WERI-Rb-1 (cell line): Measurements from ENCODE around the gene CIP2A.

Source experiments
- DNase-seq: peaks from one replicate; pipeline ENCODE4 v3.0.0-alpha.2; 2020
- H3K27ac ChIP-seq: fragments of 250-450 bp; sonication (Bioruptor Pico); 2 replicates; pipeline ENCODE4 v1.5.1; 2020; ENCODE audit warnings: mild to moderate bottlenecking, moderate library complexity
- H3K27me3 ChIP-seq: fragments of 250-450 bp; sonication (Bioruptor Pico); 2 replicates; pipeline ENCODE4 v1.5.1; 2021; ENCODE audit warnings: mild to moderate bottlenecking, low read depth, moderate library complexity; ENCODE audit not compliant: insufficient read depth, severe bottlenecking
- H3K36me3 ChIP-seq: fragments of 250-450 bp; sonication (Bioruptor Pico); 2 replicates; pipeline ENCODE4 v1.5.1; 2020; ENCODE audit warnings: mild to moderate bottlenecking, moderate library complexity
- H3K4me3 ChIP-seq: 2 replicates; pipeline ENCODE4 v1.5.1; 2011; ENCODE audit warnings: low read depth, mild to moderate bottlenecking, control low read depth, low read length
- H3K9me3 ChIP-seq: fragments of 250-450 bp; sonication (Bioruptor Pico); 2 replicates; pipeline ENCODE4 v1.5.1; 2021; ENCODE audit warnings: mild to moderate bottlenecking, moderate library complexity; ENCODE audit not compliant: severe bottlenecking
- TF ChIP-seq, protein P1 (sequence below): IDR thresholded peaks from 2 replicates; pipeline ENCODE4 v1.5.1; 2011; ENCODE audit warnings: low read depth, mild to moderate bottlenecking, control low read depth, inconsistent platforms, low read length

CIP2A gene

DNA sequence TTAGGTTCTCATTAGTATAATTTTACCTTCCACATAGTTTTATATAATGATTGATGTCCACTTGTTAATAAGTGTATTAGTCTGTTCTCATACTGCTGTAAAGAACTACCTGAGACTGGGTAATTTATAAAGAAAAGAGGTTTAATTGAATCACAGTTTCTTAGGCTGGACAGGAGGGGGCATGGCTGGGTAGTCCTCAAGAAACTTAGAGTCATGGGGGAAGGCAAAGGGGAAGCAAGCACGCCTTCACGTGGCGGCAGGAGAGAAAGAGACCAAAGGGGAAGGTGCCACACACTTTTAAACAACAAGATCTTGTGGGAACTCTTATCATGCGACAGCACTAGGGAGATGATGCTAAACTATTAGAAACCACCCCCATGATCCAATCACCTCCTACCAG, 19.5 kb upstream of the CIP2A start:
- no peak overlapping the region for H3K4me3 ChIP-seq
- no peaks in the 10 kb centered on the region for H3K27me3 ChIP-seq
- DNase-seq: no peak
- TF ChIP-seq, protein P1, sequence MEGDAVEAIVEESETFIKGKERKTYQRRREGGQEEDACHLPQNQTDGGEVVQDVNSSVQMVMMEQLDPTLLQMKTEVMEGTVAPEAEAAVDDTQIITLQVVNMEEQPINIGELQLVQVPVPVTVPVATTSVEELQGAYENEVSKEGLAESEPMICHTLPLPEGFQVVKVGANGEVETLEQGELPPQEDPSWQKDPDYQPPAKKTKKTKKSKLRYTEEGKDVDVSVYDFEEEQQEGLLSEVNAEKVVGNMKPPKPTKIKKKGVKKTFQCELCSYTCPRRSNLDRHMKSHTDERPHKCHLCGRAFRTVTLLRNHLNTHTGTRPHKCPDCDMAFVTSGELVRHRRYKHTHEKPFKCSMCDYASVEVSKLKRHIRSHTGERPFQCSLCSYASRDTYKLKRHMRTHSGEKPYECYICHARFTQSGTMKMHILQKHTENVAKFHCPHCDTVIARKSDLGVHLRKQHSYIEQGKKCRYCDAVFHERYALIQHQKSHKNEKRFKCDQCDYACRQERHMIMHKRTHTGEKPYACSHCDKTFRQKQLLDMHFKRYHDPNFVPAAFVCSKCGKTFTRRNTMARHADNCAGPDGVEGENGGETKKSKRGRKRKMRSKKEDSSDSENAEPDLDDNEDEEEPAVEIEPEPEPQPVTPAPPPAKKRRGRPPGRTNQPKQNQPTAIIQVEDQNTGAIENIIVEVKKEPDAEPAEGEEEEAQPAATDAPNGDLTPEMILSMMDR: no peak
- H3K27ac ChIP-seq: no peak overlapping the region
- H3K9me3 ChIP-seq: no peaks in the 10 kb centered on the region
- H3K36me3 ChIP-seq: no peaks in the 10 kb centered on the region

- TF ChIP-seq, protein P1: no peak
Observed at GRCh38 chr3:108605491-108605890, 16.3 kb upstream of the CIP2A start.

DNA sequence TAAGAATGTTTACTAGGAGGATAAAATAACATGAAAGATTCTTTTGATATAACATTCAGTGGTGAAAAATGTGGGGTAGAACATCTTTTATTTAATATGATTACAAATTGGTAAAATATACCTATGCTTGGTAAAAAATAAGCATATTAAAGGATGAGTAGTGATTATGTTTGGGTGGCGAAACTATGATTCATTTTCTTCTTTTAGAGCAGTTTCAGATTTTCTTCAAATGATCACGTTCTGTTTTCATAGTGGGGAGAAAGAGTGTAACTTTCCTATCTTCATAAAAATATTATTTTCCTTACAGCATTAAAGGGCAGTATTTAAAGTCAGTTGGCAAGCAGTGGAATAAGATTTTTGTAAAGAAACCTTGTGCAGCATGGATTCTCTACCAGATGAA, 15.8 kb upstream of the CIP2A start:
- Histone ChIP-seq H3K36me3 (no peaks in the 10 kb centered on the region), H3K4me3 (no peak overlapping the region), H3K27ac (no peak overlapping the region), H3K27me3 (no peaks in the 10 kb centered on the region), H3K9me3 (no peaks in the 10 kb centered on the region)
- DNase-seq: no peak
- TF ChIP-seq, protein P1: no peak

More at GRCh38 chr3:108605491-108605890, 16.3 kb upstream of the CIP2A start:
- Histone ChIP-seq H3K36me3 (no peaks in the 10 kb centered on the region), H3K4me3 (no peak overlapping the region), H3K27ac (no peak overlapping the region), H3K27me3 (no peaks in the 10 kb centered on the region), H3K9me3 (no peaks in the 10 kb centered on the region)
- no peak for DNase-seq

- TF ChIP-seq, protein P1: no peak
- DNase-seq: no peak
- no peaks in the 10 kb centered on the region for H3K27me3 ChIP-seq
- H3K27ac ChIP-seq: peak overlapping the region; percentile 80
- no peaks in the 10 kb centered on the region for H3K36me3 ChIP-seq
- no peaks in the 10 kb centered on the region for H3K9me3 ChIP-seq
- 0 out of 2 replicates have a peak overlapping the region, but pooled peaks have one; percentile 13 for H3K4me3 ChIP-seq
Observed at GRCh38 chr3:108603691-108604090, 14.5 kb upstream of the CIP2A start.

GRCh38 chr3:108602935-108603294, 13.7 kb upstream of the CIP2A start:
- Histone ChIP-seq H3K4me3 (peak overlapping the region; percentile 55), H3K9me3 (no peaks in the 10 kb centered on the region), H3K36me3 (no peaks in the 10 kb centered on the region), H3K27ac (peak overlapping the region; percentile 80), H3K27me3 (no peaks in the 10 kb centered on the region)
- DNase-seq: peak; percentile 51
- TF ChIP-seq, protein P1: no peak

DNA sequence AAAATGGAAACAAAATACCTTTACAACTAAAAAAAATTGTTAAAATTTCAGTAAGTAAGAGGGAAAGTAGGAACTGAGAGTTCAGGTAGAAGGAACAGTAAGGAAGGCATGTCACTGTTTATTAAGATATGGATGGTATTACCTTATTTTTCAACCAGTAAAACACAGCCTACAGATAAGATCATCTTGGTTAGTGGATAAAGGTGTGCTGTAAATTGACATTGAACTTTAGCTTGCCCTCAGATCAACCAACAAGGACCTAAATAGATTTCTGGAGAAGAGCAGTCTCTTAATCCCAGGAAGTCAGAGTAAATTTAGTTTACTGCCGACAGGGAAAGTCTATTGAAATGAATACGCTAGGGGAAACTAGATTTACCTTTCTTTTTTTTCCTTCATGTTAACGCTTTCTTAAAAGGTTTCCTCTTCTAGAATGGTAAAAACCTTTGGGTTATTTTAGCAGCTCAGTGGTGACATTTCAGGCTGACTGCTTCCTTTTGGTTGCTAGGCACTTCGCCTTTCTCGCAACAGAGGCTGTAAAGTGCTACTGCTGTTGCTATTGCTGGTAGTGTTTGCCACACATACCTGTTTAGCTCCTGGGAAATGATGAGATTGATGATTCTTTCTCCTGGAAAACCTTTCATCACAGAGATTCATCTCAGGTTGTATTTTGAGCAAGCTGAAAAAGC, 13.2 kb upstream of the CIP2A start:
- no peaks in the 10 kb centered on the region for H3K36me3 ChIP-seq
- peak; percentile 52 for DNase-seq
- TF ChIP-seq, protein P1: no peak

More for the DNA sequence above, 13.2 kb upstream of the CIP2A start:
- H3K27me3 ChIP-seq: no peaks in the 10 kb centered on the region
- H3K9me3 ChIP-seq: no peaks in the 10 kb centered on the region
- H3K4me3 ChIP-seq: peak overlapping the region; percentile 55
- H3K27ac ChIP-seq: peak overlapping the region; percentile 80
